ENCODE measurements around the gene FOCAD.
"Not testable (repeated sequence)": the region's sequence is repeated elsewhere in the genome, so short reads cannot be mapped to it uniquely, and the experiment has no call there.

The FOCAD gene

GRCh38 chr9:20903212-20903611 lies 219.2 kb downstream of the FOCAD start:
- no peak for DNase-seq

GRCh38 chr9:20904995-20905394 lies 220.9 kb downstream of the FOCAD start:
- no peak for DNase-seq

GRCh38 chr9:20906326-20906725 lies 222.3 kb downstream of the FOCAD start:
- DNase-seq: no peak

- no peak for DNase-seq
These were observed 224.4 kb downstream of the FOCAD start for GRCh38 chr9:20908461-20908860.

DNA sequence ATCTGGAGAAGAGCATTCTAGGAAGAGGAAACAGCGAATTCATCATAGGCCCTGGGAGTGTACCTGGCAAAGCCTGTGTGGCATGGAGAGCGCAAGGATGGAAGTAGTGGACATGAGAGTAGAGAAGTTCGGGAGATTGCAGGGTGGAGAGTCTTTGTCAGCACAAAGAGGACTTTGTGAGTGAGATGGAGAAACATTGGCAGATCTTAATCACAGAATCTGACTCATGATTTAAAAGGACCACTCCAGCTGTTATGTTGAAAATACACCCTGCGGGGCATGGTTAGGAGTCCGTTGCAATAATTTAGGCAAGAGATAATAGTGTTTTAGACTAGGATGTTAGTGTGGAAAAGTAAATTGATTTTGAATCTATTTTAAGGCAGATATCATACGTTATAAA lies 230.5 kb downstream of the FOCAD start:
- DNase-seq: no peak

DNA sequence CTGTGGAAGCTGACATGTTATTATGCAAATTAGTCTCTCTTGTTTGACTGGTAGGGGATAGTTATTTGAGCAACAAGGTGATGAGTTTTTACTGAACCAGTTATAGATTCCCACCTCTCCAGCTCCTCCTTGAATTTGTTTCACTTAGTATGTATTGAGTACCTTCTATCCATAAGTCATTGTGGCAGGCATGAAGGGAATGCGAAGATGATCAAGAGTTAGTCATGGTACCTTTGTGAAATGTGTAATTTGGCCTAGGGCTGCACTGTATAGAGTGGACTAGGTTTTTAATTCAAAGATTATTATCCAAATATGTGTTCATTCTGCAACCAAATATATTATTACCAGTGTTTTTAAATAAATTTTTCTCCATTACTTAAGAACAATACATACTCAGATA lies 237.3 kb downstream of the FOCAD start:
- DNase-seq: no peak

DNA sequence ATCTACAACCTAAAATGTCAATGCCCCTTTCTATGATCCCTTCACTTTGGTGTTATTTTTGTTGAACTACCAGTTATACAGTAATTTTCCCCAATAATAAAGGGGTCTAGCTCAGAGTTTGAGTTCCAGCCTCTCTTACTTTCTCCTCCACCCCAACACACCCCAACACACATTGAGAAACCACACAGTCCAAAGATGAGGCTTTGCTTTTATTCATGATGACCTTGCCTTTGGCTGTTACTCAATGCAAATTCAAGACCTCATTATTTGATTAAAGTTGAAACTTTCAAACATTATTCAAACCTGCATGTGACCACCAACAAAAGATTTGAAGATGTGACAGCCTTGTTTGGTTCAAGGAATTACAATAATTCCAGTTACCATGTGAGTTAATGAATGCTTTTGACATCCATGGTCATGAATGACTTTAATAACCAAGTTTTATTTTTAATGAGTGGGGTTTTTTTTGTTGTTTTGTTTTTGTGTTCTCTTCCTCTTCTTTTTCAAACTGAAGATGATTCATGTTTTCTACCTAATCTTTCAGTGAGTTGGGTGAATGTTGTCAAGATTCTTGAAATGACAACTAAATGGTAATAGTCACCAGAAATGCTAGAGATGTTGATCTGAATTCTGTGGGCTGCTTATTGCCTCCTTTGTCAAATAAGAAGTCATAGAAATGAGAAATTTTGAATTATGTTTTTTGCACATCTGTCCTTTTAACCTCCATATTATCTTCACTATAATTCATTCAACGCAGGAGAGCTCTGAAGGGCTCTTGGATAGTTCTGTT lies 241.4 kb downstream of the FOCAD start:
- no peak for DNase-seq

- no peak for DNase-seq
These were observed 245.2 kb downstream of the FOCAD start for GRCh38 chr9:20929276-20929675.

DNA sequence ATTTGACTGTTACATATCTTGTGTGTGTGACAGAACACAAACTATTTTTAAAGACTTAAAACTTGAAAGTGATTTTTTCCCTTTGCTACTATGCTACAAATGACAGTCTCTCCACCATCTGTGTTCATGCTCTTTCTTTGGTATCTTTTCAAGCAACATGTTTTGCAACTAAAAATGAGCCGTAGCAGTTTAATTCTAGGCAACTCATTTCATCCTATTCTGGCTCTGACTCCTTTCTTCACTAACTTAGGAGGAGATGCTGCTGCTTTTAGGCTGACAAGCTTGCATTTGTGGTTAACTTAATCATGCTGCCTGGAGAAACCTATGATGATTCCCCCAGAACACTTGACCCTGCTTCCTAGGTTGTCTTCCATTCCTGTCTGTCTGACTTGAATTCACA lies 246.8 kb downstream of the FOCAD start:
- DNase-seq: no peak

DNA sequence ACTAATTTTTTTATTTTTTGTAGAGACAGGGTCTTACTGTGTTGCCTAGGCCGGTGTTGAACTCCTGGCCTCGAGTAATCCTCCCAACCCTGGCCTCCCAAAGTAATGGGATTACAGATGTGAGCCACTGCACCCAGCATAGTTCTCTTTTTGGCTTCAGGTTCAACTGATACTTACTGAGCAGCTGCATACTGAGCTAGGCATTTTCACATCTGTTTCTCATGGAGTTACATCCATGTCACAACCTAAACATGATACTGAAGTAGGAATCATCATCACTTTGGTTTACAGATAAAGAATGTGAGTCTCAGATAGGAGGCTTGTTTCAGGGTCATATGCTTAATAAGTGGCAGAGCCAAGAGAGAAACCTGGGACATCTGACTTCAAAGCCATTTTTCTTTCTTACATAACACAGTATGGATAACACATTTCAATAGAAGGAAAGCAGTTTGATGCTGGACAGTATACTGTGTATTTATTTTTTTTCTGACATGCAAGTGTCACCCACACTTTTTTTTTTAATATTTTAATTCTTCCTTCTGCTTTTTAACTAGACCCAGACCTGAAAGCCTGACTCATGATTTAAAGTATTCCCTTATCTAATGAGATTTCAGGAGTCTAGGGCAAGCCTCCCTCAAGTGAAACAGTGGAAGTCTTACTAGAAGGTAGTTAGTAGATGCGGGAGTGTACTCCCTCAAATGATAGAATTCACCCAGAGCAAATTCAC lies 256.6 kb downstream of the FOCAD start:
- no peak for DNase-seq

DNA sequence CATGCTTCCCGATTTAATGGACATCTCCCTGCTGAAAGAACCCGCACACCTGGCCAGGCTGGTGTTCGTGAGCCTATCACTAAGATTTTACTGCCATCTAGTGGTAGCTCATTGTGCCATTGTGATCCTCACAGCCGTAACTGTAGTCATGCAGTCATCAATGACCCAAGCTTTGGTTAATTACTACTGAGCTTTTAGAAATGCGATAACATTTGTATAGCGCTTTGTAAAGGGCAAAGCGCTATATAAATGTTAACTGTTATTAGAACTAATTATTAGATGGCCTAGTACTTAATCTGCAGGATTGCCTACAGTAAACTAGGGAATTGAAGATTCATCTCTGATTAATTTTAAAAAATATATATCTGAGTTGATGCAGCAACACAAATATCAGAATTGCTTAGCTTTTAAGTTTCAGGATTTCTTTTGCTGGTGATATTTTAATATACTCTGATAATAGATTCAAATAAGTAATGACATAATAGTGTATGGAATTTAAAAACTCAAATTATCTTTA lies 257.2 kb downstream of the FOCAD start:
- DNase-seq: peak; percentile 47 to 56

DNA sequence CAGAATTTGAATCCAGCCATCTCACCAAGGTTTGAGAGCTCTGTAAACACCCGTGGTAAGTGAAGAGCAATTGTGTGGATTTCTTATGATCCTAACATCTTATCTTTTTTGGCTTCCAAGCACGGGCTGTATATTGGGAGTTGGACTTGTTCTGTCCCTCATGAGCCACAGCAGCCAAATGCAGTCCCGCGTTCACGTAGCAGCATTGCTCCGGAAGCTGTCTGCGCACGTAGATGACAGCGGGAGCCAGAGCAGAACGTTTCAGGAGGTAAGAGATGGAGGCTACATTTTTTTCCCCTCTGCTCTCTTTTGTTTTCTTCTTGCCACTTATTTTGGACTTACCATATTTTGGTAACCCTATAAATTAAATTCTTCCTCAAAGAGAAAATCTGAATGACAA lies 260.4 kb downstream of the FOCAD start:
- no peak for DNase-seq

DNA sequence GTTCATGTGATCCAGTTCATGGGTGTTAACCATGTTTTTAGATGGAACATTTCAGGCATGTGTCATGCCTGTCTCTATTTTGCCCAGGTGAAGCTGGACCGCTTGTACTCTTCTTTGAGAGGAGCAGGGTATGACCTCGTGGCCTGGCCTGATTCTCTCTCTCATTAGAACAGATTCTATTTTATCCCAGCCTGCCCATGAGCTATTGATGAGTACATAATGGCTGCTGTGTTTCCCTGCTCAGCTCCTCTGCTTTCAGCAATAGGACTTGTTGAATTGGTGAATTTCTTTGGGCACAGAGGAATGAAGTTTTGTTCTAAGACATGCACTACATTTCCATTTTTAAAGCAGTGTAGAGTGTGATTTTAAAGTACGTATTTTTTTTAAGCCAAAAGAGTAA lies 261.2 kb downstream of the FOCAD start:
- no peak for DNase-seq

DNA sequence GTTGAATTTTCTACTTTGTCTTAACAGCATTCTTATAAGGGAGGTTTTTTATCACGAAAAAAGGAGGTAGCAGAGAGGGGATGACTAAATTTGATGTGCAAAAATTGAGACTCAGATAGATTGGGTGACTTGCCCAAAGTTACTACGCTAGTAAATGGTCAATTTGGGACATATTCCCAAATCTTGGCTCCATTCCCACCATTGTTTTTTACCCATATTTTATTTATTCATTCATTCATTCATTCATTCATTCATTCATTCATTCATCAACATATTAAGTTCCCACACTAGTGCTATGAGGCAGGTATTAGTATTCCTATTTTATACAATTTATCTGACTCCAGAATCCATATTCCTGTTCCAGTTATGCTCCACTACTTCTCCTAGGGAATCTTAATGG lies 261.8 kb downstream of the FOCAD start:
- DNase-seq: no peak

DNA sequence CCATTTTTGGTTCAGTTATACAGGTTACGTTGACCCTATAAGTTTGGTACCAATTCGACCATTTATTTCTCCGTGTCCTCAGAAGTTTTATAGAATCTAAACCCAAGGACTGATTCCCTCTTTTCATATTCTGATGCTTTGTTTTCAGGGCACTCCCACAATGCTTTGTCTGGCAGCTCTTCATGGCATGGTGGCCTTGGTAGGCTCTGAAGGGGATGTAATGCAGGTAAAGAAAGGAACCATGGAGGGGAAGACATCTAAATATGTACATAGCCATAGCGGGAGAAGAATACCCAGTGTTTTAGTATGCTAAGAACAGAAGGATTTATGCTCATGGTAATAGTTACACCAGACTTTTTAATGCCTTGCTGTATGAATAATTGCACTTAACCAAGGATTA lies 264.6 kb downstream of the FOCAD start:
- DNase-seq: no peak

- DNase-seq: no peak
These were observed 266.6 kb downstream of the FOCAD start for GRCh38 chr9:20950707-20951106.

GRCh38 chr9:20962536-20963225 lies 278.6 kb downstream of the FOCAD start:
- no peak for DNase-seq

DNA sequence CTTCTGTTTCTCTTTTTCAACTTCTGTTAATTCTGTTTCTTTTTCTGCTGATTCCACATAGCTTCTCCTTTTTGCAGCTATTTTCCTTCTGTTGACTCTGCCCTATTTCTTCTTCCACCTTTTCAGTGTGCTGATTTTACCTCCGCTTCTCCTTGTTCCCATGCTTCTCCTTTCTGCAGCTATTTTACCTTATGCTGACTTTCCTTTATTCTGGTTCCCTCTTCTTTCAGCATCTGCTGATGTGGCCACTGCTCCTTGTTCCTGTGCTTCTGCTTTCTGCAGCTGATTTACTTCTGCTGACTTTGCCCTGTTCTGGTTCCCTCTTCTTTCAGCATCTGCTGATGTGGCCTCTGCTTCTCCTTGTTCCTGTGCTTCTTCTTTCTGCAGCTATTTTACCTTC lies 288.6 kb downstream of the FOCAD start:
- no peak for DNase-seq

- DNase-seq: not testable (repeated sequence)
These were observed 289.3 kb downstream of the FOCAD start for GRCh38 chr9:20973246-20973947.

DNA sequence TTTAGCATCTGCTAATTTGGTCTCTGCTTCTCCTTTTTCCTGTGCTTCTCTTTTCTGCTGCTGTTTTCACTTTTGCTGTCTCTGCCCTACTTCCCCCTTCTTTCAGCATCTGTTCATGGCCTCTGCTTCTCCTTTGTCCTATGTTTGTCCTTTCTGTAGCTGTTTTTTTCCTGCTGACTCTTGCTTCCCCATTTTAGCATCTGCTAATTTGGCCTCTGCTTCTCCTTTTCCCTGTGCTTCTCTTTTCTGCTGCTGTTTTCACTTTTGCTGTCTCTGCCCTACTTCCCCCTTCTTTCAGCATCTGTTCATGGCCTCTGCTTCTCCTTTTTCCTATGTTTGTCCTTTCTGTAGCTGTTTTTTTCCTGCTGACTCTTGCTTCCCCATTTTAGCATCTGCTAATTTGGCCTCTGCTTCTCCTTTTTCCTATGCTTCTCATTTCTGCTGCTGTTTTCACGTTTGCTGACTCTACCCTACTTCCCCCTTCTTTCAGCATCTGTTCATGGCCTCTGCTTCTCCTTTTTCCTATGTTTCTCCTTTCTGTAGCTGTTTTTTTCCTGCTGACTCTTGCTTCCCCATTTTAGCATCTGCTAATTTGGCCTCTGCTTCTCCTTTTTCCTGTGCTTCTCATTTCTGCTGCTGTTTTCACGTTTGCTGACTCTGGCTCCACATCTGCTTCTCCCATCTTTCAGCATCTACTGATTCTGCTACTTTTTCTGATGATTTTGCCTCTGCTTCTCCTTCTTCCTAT lies 290.3 kb downstream of the FOCAD start:
- not testable (repeated sequence) for DNase-seq

DNA sequence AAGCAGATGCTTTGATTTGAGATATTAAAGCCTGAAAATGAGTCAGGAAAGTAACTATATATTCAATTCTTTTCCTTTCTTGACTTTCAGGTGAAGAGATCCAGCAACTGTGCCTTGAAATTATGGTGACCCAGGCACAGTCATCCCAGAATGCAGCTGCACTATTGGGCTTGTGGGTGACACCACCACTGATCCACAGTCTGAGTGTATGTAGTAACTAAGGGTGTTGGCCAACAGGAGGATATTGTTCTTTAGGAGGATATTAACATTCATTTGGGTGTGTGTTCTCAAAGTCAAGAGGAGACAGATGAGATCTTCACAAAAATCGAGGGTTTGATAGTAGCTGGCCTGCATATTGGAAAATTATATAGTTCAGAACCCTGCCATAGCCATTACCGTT lies 294.2 kb downstream of the FOCAD start:
- DNase-seq: no peak

DNA sequence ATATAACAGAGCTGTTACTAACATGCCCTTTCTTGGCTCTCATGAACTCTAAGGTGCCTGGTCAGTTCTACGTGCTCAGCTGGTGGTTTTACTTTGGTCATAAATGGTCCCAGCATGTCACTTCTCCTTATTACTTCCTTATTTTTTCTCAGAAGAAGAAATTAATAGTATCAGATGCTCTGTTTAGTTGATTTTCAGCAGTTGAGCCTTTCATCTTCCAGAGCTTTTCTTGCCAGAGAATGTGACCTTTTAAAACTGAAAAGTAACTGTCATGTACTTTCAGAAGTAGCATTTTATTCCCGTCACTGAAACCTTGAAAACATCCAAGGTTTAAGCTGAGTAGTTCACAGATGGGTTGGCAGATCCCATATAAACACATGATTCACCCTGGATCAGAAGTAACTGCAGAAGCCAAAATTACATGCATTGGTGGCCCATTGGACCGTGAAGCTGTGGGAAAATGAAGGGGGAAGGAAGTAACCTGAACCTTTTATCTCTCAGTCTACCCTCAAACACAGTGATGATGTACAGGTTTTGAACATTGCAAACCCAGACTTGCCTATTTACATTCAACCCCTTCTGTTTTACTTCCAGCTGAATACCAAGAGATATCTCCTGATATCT lies 296.9 kb downstream of the FOCAD start:
- no peak for DNase-seq

Measured in activated CD4-positive, alpha-beta T cell treated with anti-CD3 and anti-CD28 coated beads for 4 hours (primary cell).